Fibroblast of lung (primary cell): ENCODE measurements around the gene SAT2. TPM values are rescaled to one million over a fixed set of nuclear protein-coding genes. Genes with fewer than 3 reads are reported as not detected.

ENCODE experiments used
- DNase-seq, 2 donors: peaks; one replicate each; pipeline versions ENCODE4 v3.0.0 to v3.0.0-alpha.2; 2010; ENCODE audit warnings: low read depth in 2 of 2
- H2AFZ ChIP-seq: 2 replicates; pipeline ENCODE4 v1.5.1; 2012; ENCODE audit warnings: low read length, control low read depth, inconsistent platforms
- H3K27ac ChIP-seq: 2 replicates; pipeline ENCODE4 v1.5.1; 2011; ENCODE audit warnings: low read length, control low read depth; ENCODE audit not compliant: insufficient read depth
- H3K27me3 ChIP-seq: 2 replicates; pipeline ENCODE4 v1.5.1; 2011; ENCODE audit warnings: mild to moderate bottlenecking, low read length; ENCODE audit not compliant: control insufficient read depth, insufficient read depth
- H3K36me3 ChIP-seq: 2 replicates; pipeline ENCODE4 v1.5.1; 2011; ENCODE audit warnings: low read length; ENCODE audit not compliant: control insufficient read depth, insufficient read depth
- H3K4me1 ChIP-seq: 2 replicates; pipeline ENCODE4 v1.5.1; 2011; ENCODE audit warnings: low read length; ENCODE audit not compliant: control insufficient read depth, insufficient read depth; ENCODE audit errors: extremely low read depth
- H3K4me2 ChIP-seq: 2 replicates; pipeline ENCODE4 v1.5.1; 2011; ENCODE audit warnings: low read length, control low read depth; ENCODE audit not compliant: insufficient read depth; ENCODE audit errors: extremely low read depth
- H3K4me3 ChIP-seq, 4 experiments: fragments of 200-600 bp in 1 of 4; sonication (generic) in 1 of 4; replicated peaks in 1 of 4; 2 replicates each; pipeline ENCODE4 v1.5.1; 2011 to 2016; ENCODE audit warnings: low read length in 4 of 4, low read depth in 3 of 4, mild to moderate bottlenecking in 3 of 4, control low read depth in 2 of 4, inconsistent platforms in 1 of 4, mixed read lengths in 1 of 4; ENCODE audit not compliant: insufficient read depth in 1 of 4; ENCODE audit errors: control extremely low read depth in 1 of 4
- H3K79me2 ChIP-seq: 2 replicates; pipeline ENCODE4 v1.5.1; 2012; ENCODE audit warnings: mild to moderate bottlenecking, low read length, inconsistent platforms; ENCODE audit not compliant: control insufficient read depth, insufficient read depth
- H3K9ac ChIP-seq: 2 replicates; pipeline ENCODE4 v1.5.1; 2011; ENCODE audit warnings: mild to moderate bottlenecking, low read length, control low read depth; ENCODE audit not compliant: insufficient read depth
- H3K9me3 ChIP-seq: 2 replicates; pipeline ENCODE4 v1.5.1; 2012; ENCODE audit warnings: low read depth, low read length; ENCODE audit not compliant: control insufficient read depth, insufficient read depth
- H4K20me1 ChIP-seq: 2 replicates; pipeline ENCODE4 v1.5.1; 2011; ENCODE audit warnings: low read length; ENCODE audit not compliant: control insufficient read depth, insufficient read depth; ENCODE audit errors: extremely low read depth
- EZH2 ChIP-seq: IDR thresholded peaks from 2 replicates; pipeline ENCODE4 v1.5.1; 2012; ENCODE audit warnings: low read length, control low read depth, mild to moderate bottlenecking; ENCODE audit errors: missing control alignments
- polyA plus RNA-seq, 2 donors: library from polyadenylated mRNA; depleted of rRNA in 1 of 2; stranded (reverse) in 1 of 2; unstranded in 1 of 2; fragments of >200 nt; gene quantifications; 2 replicates each; pipeline ENCODE4 v1.2.1, GENCODE V29; 2011 to 2012; ENCODE audit warnings: missing spikeins in 1 of 2
- total RNA-seq: library from RNA; depleted of rRNA; stranded (reverse); fragments of >200 nt; gene quantifications from 2 replicates; pipeline ENCODE4 v1.2.1, GENCODE V29; 2014
- TF ChIP-seq, protein P1 (sequence below), 2 donors: IDR thresholded peaks in 1 of 2; conservative IDR thresholded peaks in 1 of 2; 1 replicate in 1 of 2; 2 replicates in 1 of 2; pipeline ENCODE4 v1.5.1; 2011 to 2012; ENCODE audit warnings: low read length in 2 of 2, control low read depth in 1 of 2, inconsistent platforms in 1 of 2, low read depth in 1 of 2, mild to moderate bottlenecking in 1 of 2

The SAT2 gene
- total and polyA plus RNA-seq, 2 donors (not counting 1 experiment from before 2014, with no cell fraction given): 48.2 to 54.3 TPM

- peak in 1 of 2 donors; percentile 59 for DNase-seq
- TF ChIP-seq, protein P1, sequence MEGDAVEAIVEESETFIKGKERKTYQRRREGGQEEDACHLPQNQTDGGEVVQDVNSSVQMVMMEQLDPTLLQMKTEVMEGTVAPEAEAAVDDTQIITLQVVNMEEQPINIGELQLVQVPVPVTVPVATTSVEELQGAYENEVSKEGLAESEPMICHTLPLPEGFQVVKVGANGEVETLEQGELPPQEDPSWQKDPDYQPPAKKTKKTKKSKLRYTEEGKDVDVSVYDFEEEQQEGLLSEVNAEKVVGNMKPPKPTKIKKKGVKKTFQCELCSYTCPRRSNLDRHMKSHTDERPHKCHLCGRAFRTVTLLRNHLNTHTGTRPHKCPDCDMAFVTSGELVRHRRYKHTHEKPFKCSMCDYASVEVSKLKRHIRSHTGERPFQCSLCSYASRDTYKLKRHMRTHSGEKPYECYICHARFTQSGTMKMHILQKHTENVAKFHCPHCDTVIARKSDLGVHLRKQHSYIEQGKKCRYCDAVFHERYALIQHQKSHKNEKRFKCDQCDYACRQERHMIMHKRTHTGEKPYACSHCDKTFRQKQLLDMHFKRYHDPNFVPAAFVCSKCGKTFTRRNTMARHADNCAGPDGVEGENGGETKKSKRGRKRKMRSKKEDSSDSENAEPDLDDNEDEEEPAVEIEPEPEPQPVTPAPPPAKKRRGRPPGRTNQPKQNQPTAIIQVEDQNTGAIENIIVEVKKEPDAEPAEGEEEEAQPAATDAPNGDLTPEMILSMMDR (conservative IDR thresholded peaks at IDR 0.05 in 1 of 2, IDR thresholded peaks at IDR 0.05 in 1 of 2; ENCODE audit: low read depth in 1 of 2, low read length in 2 of 2): no peak
- TF ChIP-seq EZH2: no peak
- H3K4me1 ChIP-seq: peaks cover 48% of the 10 kb centered on the region
- peak within 1 kb of the TSS; percentile 94 for H3K4me2 ChIP-seq
- H3K36me3 ChIP-seq: peaks cover 32% of the 10 kb centered on the region
- H3K9ac ChIP-seq: peak within 1 kb of the TSS; percentile 47
- peaks cover 20% of the 10 kb centered on the region for H3K79me2 ChIP-seq
- no peaks in the 10 kb centered on the region for H4K20me1 ChIP-seq
- H2AFZ ChIP-seq: no peak within 1 kb of the TSS
- peak within 1 kb of the TSS in 3 of 4 experiments; percentile 19 to 43 (median 26) for H3K4me3 ChIP-seq
- no peaks in the 10 kb centered on the region for H3K27me3 ChIP-seq
- H3K9me3 ChIP-seq: no peaks in the 10 kb centered on the region
- H3K27ac ChIP-seq: peak within 1 kb of the TSS; percentile 78
Observed at GRCh38 chr17:7589891-7590691, 37.5 kb downstream of the SAT2 start, which contains the start of gene SOX15. Gene SOX15, minus strand, starts transcription at chr17:7590094. Its CDS starts 418 bp downstream, at chr17:7589676.

GRCh38 chr17:7589204-7589868 is 38.3 kb downstream of the SAT2 start:
- Histone ChIP-seq H3K27ac (peak overlapping the region; percentile 78), H3K4me2 (peak overlapping the region; percentile 94), H3K79me2 (peaks cover 25% of the 10 kb centered on the region), H3K4me3 (peak overlapping the region in 3 of 4 experiments; percentile 19 to 43 (median 26)), H4K20me1 (no peaks in the 10 kb centered on the region), H3K27me3 (no peaks in the 10 kb centered on the region), H3K36me3 (peaks cover 29% of the 10 kb centered on the region), H3K9ac (peak overlapping the region; percentile 47), H3K9me3 (no peaks in the 10 kb centered on the region), H2AFZ (no peak overlapping the region), H3K4me1 (peaks cover 48% of the 10 kb centered on the region)
- peak; percentile 75 to 85 for DNase-seq
- TF ChIP-seq, protein P1 (conservative IDR thresholded peaks at IDR 0.05 in 1 of 2, IDR thresholded peaks at IDR 0.05 in 1 of 2; ENCODE audit: low read depth in 1 of 2, low read length in 2 of 2): peak; percentile 75 to 79
- TF ChIP-seq EZH2: no peak

- Histone ChIP-seq H2AFZ (no peak overlapping the region), H3K27ac (peak overlapping the region; percentile 78), H3K4me3 (peak overlapping the region in 3 of 4 experiments; percentile 19 to 43 (median 26)), H3K4me1 (peaks cover 48% of the 10 kb centered on the region), H3K9ac (peak overlapping the region; percentile 47), H3K79me2 (peaks cover 27% of the 10 kb centered on the region), H3K27me3 (no peaks in the 10 kb centered on the region), H3K9me3 (no peaks in the 10 kb centered on the region), H3K4me2 (peak overlapping the region; percentile 94), H3K36me3 (peaks cover 27% of the 10 kb centered on the region), H4K20me1 (no peaks in the 10 kb centered on the region)
- DNase-seq: no peak
- no peak for TF ChIP-seq EZH2
- TF ChIP-seq, protein P1 (conservative IDR thresholded peaks at IDR 0.05 in 1 of 2, IDR thresholded peaks at IDR 0.05 in 1 of 2; ENCODE audit: low read depth in 1 of 2, low read length in 2 of 2): no peak
Observed at GRCh38 chr17:7588553-7589203, 38.9 kb downstream of the SAT2 start.
